ENCODE measurements around the gene ARL6IP5. TPM values are rescaled to one million over a fixed set of nuclear protein-coding genes. Genes with fewer than 3 reads are reported as not detected.

Gene ARL6IP5
- total RNA-seq, 2 experiments from 2014 or later: 58.0 to 65.2 TPM

GRCh38 chr3:69144631-69145245, 60.0 kb downstream of the ARL6IP5 start:
- POLR2A ChIA-PET: no interaction called here
- H3K27me3 ChIP-seq (ENCODE audit: control insufficient read depth in 1 of 2, insufficient read depth in 2 of 2, low read length in 2 of 2): no peaks in the 10 kb centered on the region
- H3K27ac Mint-ChIP-seq: no peak overlapping the region
- DNase-seq: no peak
- intact Hi-C loops (cut with DNase I, micrococcal nuclease): no loop called here
- no peak for TF ChIP-seq CTCF (IDR thresholded peaks at IDR 0.05)
- H3K9me3 ChIP-seq (ENCODE audit: control insufficient read depth in 1 of 2, insufficient read depth in 1 of 2, low read length in 2 of 2): no peaks in the 10 kb centered on the region
- H3K36me3 Mint-ChIP-seq (ENCODE audit: low read depth): no peaks in the 10 kb centered on the region
- no peak overlapping the region for H3K4me3 Mint-ChIP-seq
- no peak overlapping the region for H3K27ac ChIP-seq (ENCODE audit: low read depth in 1 of 2, low read length in 2 of 2)
- H3K36me3 ChIP-seq (ENCODE audit: insufficient read depth, low read length): no peaks in the 10 kb centered on the region
- ATAC-seq (ENCODE audit: poor library complexity): no peak
- no peaks in the 10 kb centered on the region for H3K4me1 ChIP-seq (ENCODE audit: insufficient read depth, low read length)
- no peak overlapping the region for H3K4me3 ChIP-seq (ENCODE audit: low read length)
- no peaks in the 10 kb centered on the region for H3K27me3 Mint-ChIP-seq
- H3K4me1 Mint-ChIP-seq (ENCODE audit: low read depth): no peaks in the 10 kb centered on the region
- no peaks in the 10 kb centered on the region for H3K9me3 Mint-ChIP-seq
- CTCF ChIA-PET: no interaction called here

GRCh38 chr3:69145688-69146087, 61.0 kb downstream of the ARL6IP5 start:
- no peaks in the 10 kb centered on the region for H3K27me3 Mint-ChIP-seq
- Histone ChIP-seq H3K27ac (ENCODE audit: low read depth in 1 of 2, low read length in 2 of 2) (no peak overlapping the region), H3K9me3 (ENCODE audit: control insufficient read depth in 1 of 2, insufficient read depth in 1 of 2, low read length in 2 of 2) (no peaks in the 10 kb centered on the region), H3K4me1 (ENCODE audit: insufficient read depth, low read length) (no peaks in the 10 kb centered on the region), H3K4me3 (ENCODE audit: low read length) (no peak overlapping the region), H3K36me3 (ENCODE audit: insufficient read depth, low read length) (no peaks in the 10 kb centered on the region), H3K27me3 (ENCODE audit: control insufficient read depth in 1 of 2, insufficient read depth in 2 of 2, low read length in 2 of 2) (no peaks in the 10 kb centered on the region)
- ATAC-seq (ENCODE audit: poor library complexity) (no peak), DNase-seq (no peak)
- H3K4me1 Mint-ChIP-seq (ENCODE audit: low read depth): no peaks in the 10 kb centered on the region
- ChIA-PET CTCF (no interaction called here), POLR2A (no interaction called here)
- no peaks in the 10 kb centered on the region for H3K36me3 Mint-ChIP-seq (ENCODE audit: low read depth)
- H3K27ac Mint-ChIP-seq: no peak overlapping the region
- H3K4me3 Mint-ChIP-seq: no peak overlapping the region
- TF ChIP-seq CTCF (IDR thresholded peaks at IDR 0.05): no peak
- intact Hi-C loops (cut with DNase I, micrococcal nuclease): no loop called here
- H3K9me3 Mint-ChIP-seq: no peaks in the 10 kb centered on the region

- H3K36me3 Mint-ChIP-seq (ENCODE audit: low read depth): no peaks in the 10 kb centered on the region
- intact Hi-C loops (cut with DNase I, micrococcal nuclease): no loop called here
- no peak for TF ChIP-seq CTCF (IDR thresholded peaks at IDR 0.05)
- no peak for DNase-seq
- H3K36me3 ChIP-seq (ENCODE audit: insufficient read depth, low read length): no peaks in the 10 kb centered on the region
- no peak overlapping the region for H3K4me3 ChIP-seq (ENCODE audit: low read length)
- H3K4me1 Mint-ChIP-seq (ENCODE audit: low read depth): no peaks in the 10 kb centered on the region
- H3K27me3 ChIP-seq (ENCODE audit: control insufficient read depth in 1 of 2, insufficient read depth in 2 of 2, low read length in 2 of 2): no peaks in the 10 kb centered on the region
- H3K27ac ChIP-seq (ENCODE audit: low read depth in 1 of 2, low read length in 2 of 2): no peak overlapping the region
- H3K27ac Mint-ChIP-seq: no peak overlapping the region
- no peaks in the 10 kb centered on the region for H3K27me3 Mint-ChIP-seq
- ChIA-PET POLR2A (no interaction called here), CTCF (interaction anchor here (2.5 kb wide), 1 partner anchor 12 kb away, joined by 7 read pairs; no protein-coding TSS in a partner anchor)
- H3K9me3 ChIP-seq (ENCODE audit: control insufficient read depth in 1 of 2, insufficient read depth in 1 of 2, low read length in 2 of 2): no peaks in the 10 kb centered on the region
- no peaks in the 10 kb centered on the region for H3K9me3 Mint-ChIP-seq
- ATAC-seq (ENCODE audit: poor library complexity): no peak
- H3K4me1 ChIP-seq (ENCODE audit: insufficient read depth, low read length): no peaks in the 10 kb centered on the region
- H3K4me3 Mint-ChIP-seq: no peak overlapping the region
Measured at GRCh38 chr3:69149586-69149985, 64.8 kb downstream of the ARL6IP5 start.

Small RNA genes within 50 kb of the gene (microRNA-seq; reads per million reads assigned to microRNA genes)
- gene MIR3136 (ENCODE audit: borderline microRNAs expressed, borderline replicate concordance): 6.7 reads per million, percentile 31 among the genes with 10 or more reads in this experiment

Other genes with a start within 250 kb of the ARL6IP5 start
- not detected for gene TAFA4, start 152.4 kb upstream of the ARL6IP5 start, total RNA-seq
- 10 to 100 TPM; 13.0 to 13.4 TPM for gene EOGT, start 71.3 kb upstream of the ARL6IP5 start, total RNA-seq
- 100 to 1,000 TPM in 1 of 2 experiments, 10 to 100 TPM in 1; 89.0 to 101 TPM for gene TMF1, start 32.6 kb upstream of the ARL6IP5 start, total RNA-seq
- gene UBA3, start 4.6 kb upstream of the ARL6IP5 start, total RNA-seq: 10 to 100 TPM; 33.4 to 43.9 TPM
- gene LMOD3, start 37.7 kb downstream of the ARL6IP5 start, total RNA-seq: not detected